Measurements from ENCODE around the gene DIDO1.

- no peak for TF ChIP-seq EP300 (IDR thresholded peaks at IDR 0.05)
- TF ChIP-seq POLR2AphosphoS5 (IDR thresholded peaks at IDR 0.05), result no peak
- TF ChIP-seq, protein P1, sequence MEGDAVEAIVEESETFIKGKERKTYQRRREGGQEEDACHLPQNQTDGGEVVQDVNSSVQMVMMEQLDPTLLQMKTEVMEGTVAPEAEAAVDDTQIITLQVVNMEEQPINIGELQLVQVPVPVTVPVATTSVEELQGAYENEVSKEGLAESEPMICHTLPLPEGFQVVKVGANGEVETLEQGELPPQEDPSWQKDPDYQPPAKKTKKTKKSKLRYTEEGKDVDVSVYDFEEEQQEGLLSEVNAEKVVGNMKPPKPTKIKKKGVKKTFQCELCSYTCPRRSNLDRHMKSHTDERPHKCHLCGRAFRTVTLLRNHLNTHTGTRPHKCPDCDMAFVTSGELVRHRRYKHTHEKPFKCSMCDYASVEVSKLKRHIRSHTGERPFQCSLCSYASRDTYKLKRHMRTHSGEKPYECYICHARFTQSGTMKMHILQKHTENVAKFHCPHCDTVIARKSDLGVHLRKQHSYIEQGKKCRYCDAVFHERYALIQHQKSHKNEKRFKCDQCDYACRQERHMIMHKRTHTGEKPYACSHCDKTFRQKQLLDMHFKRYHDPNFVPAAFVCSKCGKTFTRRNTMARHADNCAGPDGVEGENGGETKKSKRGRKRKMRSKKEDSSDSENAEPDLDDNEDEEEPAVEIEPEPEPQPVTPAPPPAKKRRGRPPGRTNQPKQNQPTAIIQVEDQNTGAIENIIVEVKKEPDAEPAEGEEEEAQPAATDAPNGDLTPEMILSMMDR (IDR thresholded peaks at IDR 0.05), result no peak
Measured at GRCh38 chr20:62850333-62850974, 75.9 kb downstream of the DIDO1 start.
